Tibial artery (tissue), 4 donors: ENCODE results near the gene PNPLA5.

Experiments used
- DNase-seq, 2 donors: peaks; one replicate each; pipeline ENCODE4 v3.0.0-alpha.2; 2019
- H3K27ac ChIP-seq, 2 donors: fragments of 200-600 bp; sonication (generic) in 1 of 2; 1 replicate in 1 of 2; 2 replicates in 1 of 2; pipeline ENCODE4 v1.5.1; 2018 to 2019; ENCODE audit warnings: mild to moderate bottlenecking in 1 of 2
- H3K27me3 ChIP-seq, 2 donors: fragments of 200-600 bp; sonication (generic) in 1 of 2; one replicate each; pipeline versions ENCODE4 v1.5.1 to v1.6.0; 2016 to 2019
- H3K36me3 ChIP-seq, 3 donors: fragments of 200-600 bp; sonication (generic) in 2 of 3; one replicate each; pipeline ENCODE4 v1.5.1; 2016 to 2019; ENCODE audit warnings: mild to moderate bottlenecking in 2 of 3
- H3K4me1 ChIP-seq, 4 donors: fragments of 200-600 bp; sonication (generic) in 2 of 4; 1 replicate in 3 of 4; 2 replicates in 1 of 4; pipeline ENCODE4 v1.5.1; 2016 to 2019
- H3K4me3 ChIP-seq, 2 donors: fragments of 200-600 bp; sonication (generic) in 1 of 2; 1 replicate in 1 of 2; 2 replicates in 1 of 2; pipeline ENCODE4 v1.5.1; 2018 to 2019; ENCODE audit warnings: mild to moderate bottlenecking in 2 of 2
- H3K9me3 ChIP-seq, 3 donors: fragments of 200-600 bp; sonication (generic) in 1 of 3; one replicate each; pipeline ENCODE4 v1.5.1; 2016 to 2019
- CTCF ChIP-seq, 2 experiments: fragments of 200-600 bp in 1 of 2; fragments of 450-650 bp in 1 of 2; IDR thresholded peaks; one replicate each; pipeline ENCODE4 v1.5.1; 2017 to 2019; ENCODE audit warnings: antibody characterized with exemption in 2 of 2, mild to moderate bottlenecking in 1 of 2, moderate library complexity in 1 of 2
- intact Hi-C: fragments of 100-400 bp; cut with DNase I; formaldehyde crosslinking; loops from one replicate; pipeline ENCODE4 v1.15.0; 2023; ENCODE audit warnings: low total_unique reads

The PNPLA5 gene

GRCh38 chr22:43855431-43855830, 36.4 kb downstream of the PNPLA5 start:
- Histone ChIP-seq H3K4me3 (no peak overlapping the region), H3K4me1 (no peaks in the 10 kb centered on the region), H3K27ac (no peak overlapping the region), H3K36me3 (no peaks in the 10 kb centered on the region), H3K27me3 (peaks cover 0 to 41% of the 10 kb centered on the region in 2 donors), H3K9me3 (peaks cover 0 to 4% (median 0%) of the 10 kb centered on the region in 3 donors)
- DNase-seq, result peak in 1 of 2 donors; percentile 19
- intact Hi-C loops, result no loop called here
- TF ChIP-seq CTCF (IDR thresholded peaks at IDR 0.05), result no peak

- peaks cover 0 to 36% of the 10 kb centered on the region in 2 donors for H3K27me3 ChIP-seq
- peaks cover 0 to 4% (median 0%) of the 10 kb centered on the region in 3 donors for H3K9me3 ChIP-seq
- no peak for TF ChIP-seq CTCF (IDR thresholded peaks at IDR 0.05)
- intact Hi-C loops, result no loop called here
- no peak overlapping the region for H3K4me3 ChIP-seq
- no peaks in the 10 kb centered on the region for H3K4me1 ChIP-seq
- H3K27ac ChIP-seq, result no peak overlapping the region
- DNase-seq, result peak in 1 of 2 donors; percentile 34
- H3K36me3 ChIP-seq, result no peaks in the 10 kb centered on the region
Measured at GRCh38 chr22:43854786-43855271, 37.0 kb downstream of the PNPLA5 start.

- Histone ChIP-seq H3K9me3 (peaks cover 0 to 4% (median 0%) of the 10 kb centered on the region in 3 donors), H3K27ac (no peak overlapping the region), H3K4me1 (no peaks in the 10 kb centered on the region), H3K27me3 (peaks cover 0 to 33% of the 10 kb centered on the region in 2 donors), H3K4me3 (no peak overlapping the region), H3K36me3 (no peaks in the 10 kb centered on the region)
- intact Hi-C loops, result no loop called here
- DNase-seq, result peak in 1 of 2 donors; percentile 49
- TF ChIP-seq CTCF (IDR thresholded peaks at IDR 0.05), result no peak
Measured at GRCh38 chr22:43854121-43854785, 37.6 kb downstream of the PNPLA5 start.

GRCh38 chr22:43853328-43853931, 38.4 kb downstream of the PNPLA5 start:
- no peak overlapping the region for H3K4me3 ChIP-seq
- intact Hi-C loops, result no loop called here
- peak in 1 of 2 donors; percentile 44 for DNase-seq
- no peak overlapping the region for H3K27ac ChIP-seq
- peaks cover 0 to 30% of the 10 kb centered on the region in 2 donors for H3K27me3 ChIP-seq
- TF ChIP-seq CTCF (IDR thresholded peaks at IDR 0.05), result no peak
- H3K36me3 ChIP-seq, result no peaks in the 10 kb centered on the region
- H3K4me1 ChIP-seq, result no peaks in the 10 kb centered on the region
- peaks cover 0 to 4% (median 0%) of the 10 kb centered on the region in 3 donors for H3K9me3 ChIP-seq

- peaks cover 0 to 4% (median 0%) of the 10 kb centered on the region in 3 donors for H3K9me3 ChIP-seq
- no peaks in the 10 kb centered on the region for H3K36me3 ChIP-seq
- peaks cover 0 to 35% of the 10 kb centered on the region in 2 donors for H3K27me3 ChIP-seq
- H3K27ac ChIP-seq, result no peak overlapping the region
- TF ChIP-seq CTCF (IDR thresholded peaks at IDR 0.05), result no peak
- DNase-seq, result peak in 1 of 2 donors; percentile 65
- H3K4me3 ChIP-seq, result no peak overlapping the region
- intact Hi-C loops, result no loop called here
- no peaks in the 10 kb centered on the region for H3K4me1 ChIP-seq
Measured at GRCh38 chr22:43852573-43853327, 39.1 kb downstream of the PNPLA5 start.
